AML-193 (cell line): Measurements from ENCODE around the gene SRGAP1.
A peak's percentile ranks its signal among the peaks of the same experiment; 100 is the strongest.
"Not testable (repeated sequence)": the region's sequence is repeated elsewhere in the genome, so short reads cannot be mapped to it uniquely, and the experiment has no call there.

ENCODE experiments used
- DNase-seq, 2 experiments: peaks; one replicate each; lab custom pipeline; 2025; lab: John Stamatoyannopoulos, UW

SRGAP1 gene

GRCh38 chr12:63869656-63870055 lies 25.2 kb downstream of the SRGAP1 start:
- no peak for DNase-seq

- DNase-seq: no peak
Observed at GRCh38 chr12:63870838-63871237, 26.3 kb downstream of the SRGAP1 start.

- no peak for DNase-seq
Observed at GRCh38 chr12:63874897-63875480, 30.5 kb downstream of the SRGAP1 start.

GRCh38 chr12:63875703-63876102 lies 31.2 kb downstream of the SRGAP1 start:
- DNase-seq: no peak

GRCh38 chr12:63876980-63877379 lies 32.5 kb downstream of the SRGAP1 start:
- DNase-seq: no peak

- no peak for DNase-seq
Observed at GRCh38 chr12:63877693-63878092, 33.2 kb downstream of the SRGAP1 start.

GRCh38 chr12:63880235-63880634 lies 35.7 kb downstream of the SRGAP1 start:
- DNase-seq: not testable (repeated sequence)

- no peak for DNase-seq
Observed at GRCh38 chr12:63880742-63881263, 36.3 kb downstream of the SRGAP1 start.

GRCh38 chr12:63882844-63883243 lies 38.3 kb downstream of the SRGAP1 start:
- no peak for DNase-seq

- no peak for DNase-seq
Observed at GRCh38 chr12:63885401-63885800, 40.9 kb downstream of the SRGAP1 start.

- DNase-seq: no peak
Observed at GRCh38 chr12:63888908-63889635, 44.6 kb downstream of the SRGAP1 start.

- no peak for DNase-seq
Observed at GRCh38 chr12:63889721-63890509, 45.4 kb downstream of the SRGAP1 start.

GRCh38 chr12:63893170-63893569 lies 48.7 kb downstream of the SRGAP1 start:
- DNase-seq: no peak

GRCh38 chr12:63894132-63894531 lies 49.6 kb downstream of the SRGAP1 start:
- DNase-seq: peak; percentile 84 to 87

- no peak for DNase-seq
Observed at GRCh38 chr12:63895841-63896240, 51.3 kb downstream of the SRGAP1 start.

- peak; percentile 16 to 28 for DNase-seq
Observed at GRCh38 chr12:63897931-63898330, 53.4 kb downstream of the SRGAP1 start.

- DNase-seq: no peak
Observed at GRCh38 chr12:63898764-63899337, 54.4 kb downstream of the SRGAP1 start.

GRCh38 chr12:63899396-63899795 lies 54.9 kb downstream of the SRGAP1 start:
- no peak for DNase-seq

GRCh38 chr12:63900922-63901793 lies 56.7 kb downstream of the SRGAP1 start:
- DNase-seq: no peak

- no peak for DNase-seq
Observed at GRCh38 chr12:63904653-63905052, 60.2 kb downstream of the SRGAP1 start.

- DNase-seq: peak; percentile 73 to 78
Observed at GRCh38 chr12:63905544-63905943, 61.0 kb downstream of the SRGAP1 start.
